SK-N-MC (cell line): ENCODE measurements around the gene MCF2L.

ENCODE experiments used
- EZH2 ChIP-seq: fragments of 200-600 bp; sonication (generic); IDR thresholded peaks from one replicate; pipeline ENCODE4 v1.6.1; 2017; ENCODE audit warnings: antibody characterized with exemption
- POLR2AphosphoS5 ChIP-seq: IDR thresholded peaks from 2 replicates; pipeline ENCODE4 v1.6.1; 2012; ENCODE audit warnings: mild to moderate bottlenecking, low read depth, low read length, borderline replicate concordance

DNA sequence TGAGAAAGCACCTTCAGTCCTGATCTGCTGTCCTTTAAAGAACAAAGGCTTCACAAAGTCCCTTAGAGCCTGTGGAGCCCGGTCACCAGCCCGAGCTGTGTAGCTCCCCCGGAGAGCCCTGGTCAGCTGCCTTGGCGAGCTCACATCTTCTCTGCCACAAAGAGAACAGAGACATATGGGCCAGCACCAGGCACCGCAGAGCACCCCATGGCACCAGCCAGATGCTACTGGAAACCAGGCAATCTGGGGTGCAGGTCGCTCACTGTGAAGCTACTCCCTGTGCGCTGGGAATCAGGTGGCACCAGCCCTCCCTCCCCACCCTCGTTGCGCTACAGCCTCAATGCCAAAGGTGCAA, 92.2 kb downstream of the MCF2L start:
- no peak for TF ChIP-seq POLR2AphosphoS5
- TF ChIP-seq EZH2 = no peak
